Endothelial cell of umbilical vein (primary cell): ENCODE results near the gene ZNF366.

ENCODE experiments used
- POLR2A ChIP-seq: IDR thresholded peaks from 2 replicates; pipeline ENCODE4 v1.6.1; 2012; ENCODE audit warnings: low read depth, mild to moderate bottlenecking, control low read depth, low read length
- TF ChIP-seq, protein P1 (sequence below), 2 donors: IDR thresholded peaks; 1 replicate in 1 of 2; 2 replicates in 1 of 2; pipeline ENCODE4 v1.5.1; 2011; ENCODE audit warnings: low read length in 2 of 2, mild to moderate bottlenecking in 2 of 2, moderate library complexity in 2 of 2, control low read depth in 1 of 2, inconsistent platforms in 1 of 2, low read depth in 1 of 2; ENCODE audit not compliant: insufficient read depth in 1 of 2; ENCODE audit errors: extremely low read depth in 1 of 2

DNA sequence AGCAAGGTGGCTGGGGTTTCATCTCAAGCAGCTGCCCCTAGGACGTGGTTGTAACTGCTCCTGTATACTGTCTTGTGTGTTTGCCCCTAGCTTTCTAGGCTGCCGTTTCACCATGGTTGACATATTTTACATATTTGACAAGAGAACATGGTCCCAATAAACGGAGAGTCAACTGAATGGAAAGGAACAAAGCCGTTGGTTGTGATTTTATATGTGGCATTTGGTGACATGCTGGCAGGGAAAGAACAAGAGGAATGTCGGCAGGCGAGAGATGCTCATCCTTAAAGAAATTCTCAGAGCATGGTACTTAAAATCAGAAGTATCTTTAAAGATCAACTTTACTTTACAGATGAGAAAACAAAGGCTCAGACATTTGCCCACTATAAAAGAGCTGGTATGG, 11.8 kb downstream of the ZNF366 start:
- TF ChIP-seq, protein P1, sequence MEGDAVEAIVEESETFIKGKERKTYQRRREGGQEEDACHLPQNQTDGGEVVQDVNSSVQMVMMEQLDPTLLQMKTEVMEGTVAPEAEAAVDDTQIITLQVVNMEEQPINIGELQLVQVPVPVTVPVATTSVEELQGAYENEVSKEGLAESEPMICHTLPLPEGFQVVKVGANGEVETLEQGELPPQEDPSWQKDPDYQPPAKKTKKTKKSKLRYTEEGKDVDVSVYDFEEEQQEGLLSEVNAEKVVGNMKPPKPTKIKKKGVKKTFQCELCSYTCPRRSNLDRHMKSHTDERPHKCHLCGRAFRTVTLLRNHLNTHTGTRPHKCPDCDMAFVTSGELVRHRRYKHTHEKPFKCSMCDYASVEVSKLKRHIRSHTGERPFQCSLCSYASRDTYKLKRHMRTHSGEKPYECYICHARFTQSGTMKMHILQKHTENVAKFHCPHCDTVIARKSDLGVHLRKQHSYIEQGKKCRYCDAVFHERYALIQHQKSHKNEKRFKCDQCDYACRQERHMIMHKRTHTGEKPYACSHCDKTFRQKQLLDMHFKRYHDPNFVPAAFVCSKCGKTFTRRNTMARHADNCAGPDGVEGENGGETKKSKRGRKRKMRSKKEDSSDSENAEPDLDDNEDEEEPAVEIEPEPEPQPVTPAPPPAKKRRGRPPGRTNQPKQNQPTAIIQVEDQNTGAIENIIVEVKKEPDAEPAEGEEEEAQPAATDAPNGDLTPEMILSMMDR (IDR thresholded peaks at IDR 0.05; ENCODE audit: extremely low read depth in 1 of 2, insufficient read depth in 1 of 2, low read depth in 1 of 2, low read length in 2 of 2), result no peak
- no peak for TF ChIP-seq POLR2A
